GDM1 (cell line): ENCODE results near the gene MS4A4E.
"Not testable (repeated sequence)": the region's sequence is repeated elsewhere in the genome, so short reads cannot be mapped to it uniquely, and the experiment has no call there.

Experiments
- DNase-seq: peaks from one replicate; lab custom pipeline; 2025; lab: John Stamatoyannopoulos, UW

The MS4A4E gene

GRCh38 chr11:60221181-60221580 is 21.8 kb downstream of the MS4A4E start:
- no peak for DNase-seq

- DNase-seq = no peak
Measured at GRCh38 chr11:60214386-60214785, 28.6 kb downstream of the MS4A4E start.

GRCh38 chr11:60211206-60211605 is 31.7 kb downstream of the MS4A4E start:
- no peak for DNase-seq

- DNase-seq = no peak
Measured at GRCh38 chr11:60209977-60210376, 33.0 kb downstream of the MS4A4E start.

- DNase-seq = no peak
Measured at GRCh38 chr11:60208951-60209350, 34.0 kb downstream of the MS4A4E start.

- DNase-seq = no peak
Measured at GRCh38 chr11:60208146-60208895, 34.6 kb downstream of the MS4A4E start.

GRCh38 chr11:60206616-60207015 is 36.3 kb downstream of the MS4A4E start:
- no peak for DNase-seq

- no peak for DNase-seq
Measured at GRCh38 chr11:60204922-60205321, 38.0 kb downstream of the MS4A4E start.

- not testable (repeated sequence) for DNase-seq
Measured at GRCh38 chr11:60201334-60201733, 41.6 kb downstream of the MS4A4E start.

GRCh38 chr11:60197442-60197841 is 45.5 kb downstream of the MS4A4E start:
- no peak for DNase-seq

- DNase-seq = no peak
Measured at GRCh38 chr11:60195923-60196368, 47.0 kb downstream of the MS4A4E start.

- no peak for DNase-seq
Measured at GRCh38 chr11:60194511-60194910, 48.4 kb downstream of the MS4A4E start.

GRCh38 chr11:60193687-60194433 is 49.1 kb downstream of the MS4A4E start:
- DNase-seq = peak; percentile 30

GRCh38 chr11:60192564-60192963 is 50.4 kb downstream of the MS4A4E start:
- DNase-seq = not testable (repeated sequence)

- peak; percentile 23 for DNase-seq
Measured at GRCh38 chr11:60188481-60188880, 54.5 kb downstream of the MS4A4E start.

- not testable (repeated sequence) for DNase-seq
Measured at GRCh38 chr11:60186128-60186527, 56.8 kb downstream of the MS4A4E start.

- DNase-seq = not testable (repeated sequence)
Measured at GRCh38 chr11:60185512-60185827, 57.5 kb downstream of the MS4A4E start.

GRCh38 chr11:60184824-60185511 is 58.0 kb downstream of the MS4A4E start:
- DNase-seq = no peak

- no peak for DNase-seq
Measured at GRCh38 chr11:60183591-60184205, 59.2 kb downstream of the MS4A4E start.

- no peak for DNase-seq
Measured at GRCh38 chr11:60182541-60183330, 60.2 kb downstream of the MS4A4E start, which contains the start of gene MS4A6A. TSS of gene MS4A6A (minus strand) at chr11:60183083. CDS start at chr11:60181727, 1,356 bp downstream.

- no peak for DNase-seq
Measured at GRCh38 chr11:60175860-60176275, 67.1 kb downstream of the MS4A4E start.
